Kidney epithelial cell (primary cell): ENCODE data around the gene HTRA1. TPM values are rescaled to one million over a fixed set of nuclear protein-coding genes. Genes with fewer than 3 reads are reported as not detected.

Source experiments
- DNase-seq: peaks from one replicate; pipeline ENCODE4 v3.0.0-alpha.2; 2010; ENCODE audit warnings: low read depth
- H3K27me3 ChIP-seq: 2 replicates; pipeline ENCODE4 v1.6.0; 2011; ENCODE audit warnings: low read length; ENCODE audit not compliant: control insufficient read depth, insufficient read depth
- H3K36me3 ChIP-seq: 2 replicates; pipeline ENCODE4 v1.5.1; 2011; ENCODE audit warnings: low read length; ENCODE audit not compliant: control insufficient read depth, insufficient read depth
- H3K4me3 ChIP-seq: 2 replicates; pipeline ENCODE4 v1.5.1; 2011; ENCODE audit warnings: low read depth, mild to moderate bottlenecking, control low read depth, low read length
- CTCF ChIP-seq: IDR thresholded peaks from 2 replicates; pipeline ENCODE4 v1.5.1; 2011; ENCODE audit warnings: mild to moderate bottlenecking, moderate library complexity, low read length, control low read depth, inconsistent platforms; ENCODE audit not compliant: insufficient read depth, poor library complexity, severe bottlenecking
- total RNA-seq: library from RNA; depleted of rRNA; stranded (reverse); fragments of >200 nt; gene quantifications from 2 replicates; pipeline ENCODE4 v1.2.3, GENCODE V29; 2015

The HTRA1 gene
- total RNA-seq, 1 donor from 2014 or later: 110 TPM

- TF ChIP-seq CTCF: no peak
- DNase-seq: no peak
- H3K36me3 ChIP-seq: no peaks in the 10 kb centered on the region
These were observed 10.3 kb downstream of the HTRA1 start for GRCh38 chr10:122471531-122472177.

DNA sequence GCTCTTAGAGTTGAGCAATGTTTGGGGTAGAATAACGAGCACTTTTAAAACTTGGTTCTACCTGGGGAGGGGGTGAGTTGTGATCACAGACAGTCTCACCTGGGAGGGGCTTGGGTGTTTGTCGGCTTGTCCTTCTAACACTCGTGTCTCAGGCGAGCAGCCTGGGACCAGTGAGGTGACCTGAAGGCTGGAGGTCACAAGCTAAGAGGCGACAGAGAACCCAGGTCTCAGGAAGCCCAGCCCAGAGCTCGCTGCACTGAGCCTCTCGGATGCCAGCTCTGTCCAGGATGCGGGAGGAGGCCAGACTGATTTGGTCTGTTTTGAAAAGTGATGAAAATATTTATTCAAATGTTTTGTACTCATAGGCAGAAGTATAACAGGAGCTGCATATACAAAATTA, 11.8 kb downstream of the HTRA1 start:
- H3K4me3 ChIP-seq: no peak overlapping the region
- DNase-seq: no peak
- H3K36me3 ChIP-seq: no peaks in the 10 kb centered on the region
- H3K27me3 ChIP-seq: no peaks in the 10 kb centered on the region
- TF ChIP-seq CTCF: no peak

More at GRCh38 chr10:122471531-122472177, 10.3 kb downstream of the HTRA1 start:
- Histone ChIP-seq H3K27me3 (no peaks in the 10 kb centered on the region), H3K4me3 (no peak overlapping the region)

GRCh38 chr10:122474131-122474818, 12.9 kb downstream of the HTRA1 start:
- Histone ChIP-seq H3K27me3 (no peaks in the 10 kb centered on the region), H3K4me3 (no peak overlapping the region), H3K36me3 (no peaks in the 10 kb centered on the region)
- TF ChIP-seq CTCF: no peak
- DNase-seq: no peak

DNA sequence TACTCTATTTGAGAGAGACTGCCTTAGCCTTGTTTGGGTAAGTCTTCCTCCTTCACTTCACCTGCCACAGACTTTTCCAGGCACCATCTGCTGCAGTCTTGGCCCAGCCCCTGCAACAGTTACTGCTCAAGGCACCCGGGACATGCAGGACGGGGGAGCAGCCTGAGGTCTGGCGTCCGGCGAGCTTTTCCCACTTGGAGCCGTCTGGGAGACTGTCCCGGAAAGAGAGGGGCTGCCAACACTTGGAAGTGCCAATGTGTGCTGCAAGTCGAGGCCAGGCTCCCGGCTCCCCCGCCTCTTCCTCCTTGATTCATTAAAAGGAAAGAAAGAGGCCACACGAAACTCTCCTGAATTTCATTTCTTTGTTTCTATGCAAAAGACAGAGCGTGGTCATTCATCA, 13.7 kb downstream of the HTRA1 start:
- no peaks in the 10 kb centered on the region for H3K36me3 ChIP-seq
- no peak for DNase-seq
- no peaks in the 10 kb centered on the region for H3K27me3 ChIP-seq
- TF ChIP-seq CTCF: no peak
- H3K4me3 ChIP-seq: no peak overlapping the region

DNA sequence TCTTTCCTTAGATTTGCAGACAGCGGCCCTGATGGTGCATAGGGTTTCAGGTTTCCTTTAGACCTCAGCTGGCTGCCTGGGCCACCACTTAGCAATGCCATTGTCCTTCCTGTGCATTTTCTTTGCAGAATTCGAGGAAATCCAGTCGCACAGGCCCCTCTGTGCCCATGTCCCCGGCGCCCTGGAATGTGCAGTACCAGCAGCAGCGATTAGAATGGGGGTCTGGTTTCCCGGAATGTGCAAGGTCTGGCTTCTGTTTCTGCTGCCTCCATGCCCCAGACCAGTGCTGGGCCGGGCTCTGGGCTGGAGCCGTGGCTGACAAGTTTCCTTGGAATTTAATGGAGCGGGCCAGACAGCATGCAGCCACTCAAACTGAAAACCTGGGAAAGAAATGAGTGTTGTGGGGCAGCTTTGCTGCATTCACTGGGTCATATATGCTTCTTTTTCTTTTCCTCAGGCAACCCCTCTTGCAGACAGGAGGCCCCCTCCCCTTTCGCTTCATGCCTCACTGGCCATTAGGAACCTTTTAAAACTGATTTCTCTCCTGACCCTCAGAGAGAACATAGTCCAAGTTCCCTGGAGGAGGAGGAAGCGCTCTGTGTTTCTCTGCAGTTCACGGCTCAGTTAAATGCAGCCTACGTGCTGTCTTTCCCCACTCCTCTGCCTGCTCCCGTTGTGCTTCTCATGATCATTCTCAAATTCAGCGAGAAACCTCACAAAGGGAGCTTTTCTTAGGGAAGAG, 14.4 kb downstream of the HTRA1 start:
- Histone ChIP-seq H3K36me3 (no peaks in the 10 kb centered on the region), H3K27me3 (no peaks in the 10 kb centered on the region), H3K4me3 (no peak overlapping the region)
- TF ChIP-seq CTCF: no peak
- DNase-seq: no peak
